NCI-H2227 treated with DMSO at 0.1 percent for 48 hours (cell line): Measurements from ENCODE around the gene ZNF513.
A peak's percentile ranks its signal among the peaks of the same experiment; 100 is the strongest.

Experiments
- DNase-seq: peaks from one replicate; lab custom pipeline; 2025; lab: John Stamatoyannopoulos, UW

The ZNF513 gene

GRCh38 chr2:27390822-27391679 lies 10.5 kb upstream of the ZNF513 start:
- DNase-seq = no peak

GRCh38 chr2:27381577-27382181 lies 1.1 kb upstream of the ZNF513 start:
- DNase-seq = no peak

- peak; percentile 34 for DNase-seq
Measured at GRCh38 chr2:27379836-27380625, 503 bp downstream of the ZNF513 start.

DNA sequence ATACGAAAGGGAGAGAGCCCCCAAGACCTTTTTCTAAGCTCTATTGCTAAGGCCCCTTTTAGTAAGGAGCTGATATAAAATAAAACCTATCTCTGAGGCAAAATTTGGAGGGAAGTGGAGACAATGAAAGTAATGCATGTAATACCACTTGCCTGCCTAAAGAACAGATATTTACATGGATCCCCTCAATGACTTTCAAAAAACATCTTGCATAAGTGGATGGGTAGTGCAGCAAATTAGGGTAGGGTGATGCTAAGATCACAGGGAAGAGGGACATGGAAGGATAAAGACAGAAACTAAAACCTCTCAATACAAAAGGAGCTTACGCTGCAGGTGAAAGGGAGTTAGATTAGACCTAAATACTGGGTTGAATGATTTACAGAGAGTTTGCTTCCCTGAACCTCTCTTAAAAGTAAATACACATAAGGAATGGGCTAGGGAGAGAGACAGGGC lies 1.1 kb downstream of the ZNF513 start:
- no peak for DNase-seq

DNA sequence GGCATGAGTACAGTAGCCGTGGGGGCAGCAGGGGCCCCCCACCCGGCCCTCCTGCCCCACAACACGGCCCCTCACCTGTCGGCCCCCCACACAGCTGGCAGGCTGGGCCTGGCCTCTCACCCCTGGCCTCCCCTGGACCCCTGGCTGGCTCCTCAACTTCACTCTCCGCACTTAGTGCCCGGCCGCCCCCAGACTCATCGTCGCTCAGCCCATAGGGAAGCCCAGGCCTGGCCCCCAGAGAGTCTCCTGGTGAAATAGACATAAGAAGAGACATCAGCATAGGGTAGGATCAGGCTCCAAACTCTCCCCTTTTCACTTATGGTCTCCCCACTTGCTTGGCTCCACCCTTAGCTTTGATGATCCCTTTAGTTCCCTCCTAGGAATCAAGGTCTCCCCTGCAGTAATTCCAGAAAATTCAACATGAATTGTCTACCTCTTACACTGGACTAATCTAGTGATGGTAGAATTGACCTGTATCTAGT lies 1.7 kb downstream of the ZNF513 start:
- DNase-seq = no peak

- no peak for DNase-seq
Measured at GRCh38 chr2:27378096-27378808, 2.3 kb downstream of the ZNF513 start.

DNA sequence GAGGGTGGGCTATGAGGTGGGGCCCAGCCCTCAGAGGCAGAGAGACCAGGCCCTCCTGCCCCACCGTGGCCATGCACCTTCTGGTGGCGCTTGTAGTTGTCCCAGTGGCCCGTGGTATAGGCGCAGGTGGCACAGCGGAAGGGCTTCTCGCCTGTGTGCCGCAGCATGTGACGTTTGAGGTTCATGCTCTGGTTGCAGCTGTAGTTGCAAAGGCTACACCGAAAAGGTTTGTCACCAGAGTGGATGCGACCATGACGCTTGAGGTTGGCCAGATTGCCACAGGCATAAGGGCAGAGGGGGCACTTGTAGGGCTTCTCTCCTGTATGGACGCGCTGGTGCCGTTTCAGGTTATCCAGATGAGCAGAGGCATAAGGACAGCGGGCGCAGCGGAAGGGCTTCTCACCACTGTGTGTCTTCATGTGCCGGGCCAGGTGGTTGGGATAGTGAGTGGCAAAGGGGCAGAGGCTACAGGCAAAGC lies 2.9 kb downstream of the ZNF513 start:
- no peak for DNase-seq

- no peak for DNase-seq
Measured at GRCh38 chr2:27376866-27377617, 3.5 kb downstream of the ZNF513 start.

DNA sequence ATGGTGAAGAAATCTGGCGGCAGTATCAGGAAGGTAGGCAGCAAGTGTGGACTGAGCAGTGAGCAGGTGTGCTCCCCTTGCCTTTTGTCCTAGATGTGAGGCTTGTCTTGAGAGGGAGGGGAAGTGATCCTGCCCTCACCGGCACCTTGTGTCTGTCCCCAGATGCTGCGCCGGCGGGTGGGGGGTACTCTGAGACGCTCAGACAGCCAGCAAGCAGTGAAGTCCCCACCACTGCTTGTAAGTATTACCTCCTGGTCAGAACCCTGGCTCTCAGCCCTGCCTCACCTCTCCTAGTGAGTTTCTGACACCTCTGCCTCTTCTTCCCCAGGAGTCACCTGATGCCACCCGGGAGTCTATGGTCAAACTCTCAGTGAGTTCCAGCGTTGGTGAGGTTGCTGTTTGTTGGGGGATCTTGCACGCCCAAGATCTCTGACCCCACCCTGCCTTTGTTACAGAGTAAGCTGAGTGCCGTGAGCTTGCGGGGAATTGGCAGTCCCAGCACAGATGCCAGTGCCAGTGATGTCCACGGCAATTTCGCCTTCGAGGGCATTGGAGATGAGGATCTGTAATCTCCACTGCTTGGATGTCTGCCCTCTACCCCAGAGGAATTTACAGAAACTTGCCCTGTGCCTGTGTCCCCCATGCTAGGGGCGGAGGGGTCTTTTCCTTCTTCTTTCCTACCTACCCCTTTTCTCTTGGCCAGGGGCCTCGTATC lies 4.2 kb downstream of the ZNF513 start:
- DNase-seq = no peak

- DNase-seq = no peak
Measured at GRCh38 chr2:27375513-27376099, 4.9 kb downstream of the ZNF513 start.

- DNase-seq = no peak
Measured at GRCh38 chr2:27373567-27373966, 7.0 kb downstream of the ZNF513 start.

DNA sequence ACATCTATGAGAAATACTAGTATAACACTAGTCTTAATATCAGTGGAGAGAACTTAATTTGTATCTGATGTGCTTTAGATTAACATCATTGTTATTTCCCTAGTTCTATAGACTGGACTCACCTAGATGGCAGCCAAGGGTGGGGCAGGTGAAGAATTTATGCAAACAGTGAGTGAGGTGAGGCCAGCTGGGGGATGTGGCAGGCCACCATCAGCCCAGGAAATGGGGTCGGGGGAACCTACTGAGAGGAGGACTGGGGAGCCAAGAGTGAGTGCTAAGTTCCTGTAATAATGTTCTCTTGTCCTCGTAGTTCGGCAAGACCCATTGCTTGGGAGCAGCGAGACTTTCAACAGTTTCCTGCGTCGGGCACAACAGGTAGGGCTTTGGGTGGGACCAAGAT lies 7.6 kb downstream of the ZNF513 start:
- DNase-seq = no peak

GRCh38 chr2:27370816-27371620 lies 9.5 kb downstream of the ZNF513 start:
- peak; percentile 25 for DNase-seq

- DNase-seq = peak; percentile 98
Measured at GRCh38 chr2:27370026-27370815, 10.3 kb downstream of the ZNF513 start, which contains the start of the genes EIF2B4 and SNX17. Gene EIF2B4 (minus strand): TSS chr2:27370338. CDS start chr2:27370314, 24 bp downstream. Gene SNX17 (plus strand): TSS chr2:27370616. CDS start chr2:27370744, 128 bp downstream.

DNA sequence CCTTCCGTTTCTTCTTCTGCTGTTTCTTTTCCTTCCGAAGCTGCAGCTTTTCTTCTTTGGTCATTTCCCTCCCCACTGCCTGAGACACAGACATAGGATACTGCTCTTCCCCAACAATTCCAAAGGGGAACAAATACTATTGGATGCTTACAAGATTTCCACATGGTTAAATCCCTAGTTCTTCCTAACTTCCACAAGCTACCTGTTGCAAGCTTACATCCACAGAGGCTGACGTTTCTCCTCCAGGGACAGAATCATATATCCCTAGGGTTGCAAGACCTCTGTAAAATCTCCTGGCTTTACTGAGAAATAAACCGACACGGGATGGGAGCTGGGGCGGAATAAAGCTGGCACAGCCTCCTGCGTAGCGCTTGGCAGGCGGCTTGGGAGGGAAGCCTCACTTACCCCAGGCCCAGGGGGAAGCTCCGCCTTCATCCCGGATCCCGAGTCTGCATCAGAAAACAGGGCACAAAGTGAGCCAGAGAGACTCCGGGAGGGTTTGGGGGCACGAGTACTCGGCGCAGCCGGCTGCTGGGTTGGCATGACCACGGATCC lies 11.0 kb downstream of the ZNF513 start:
- peak; percentile 54 for DNase-seq

DNA sequence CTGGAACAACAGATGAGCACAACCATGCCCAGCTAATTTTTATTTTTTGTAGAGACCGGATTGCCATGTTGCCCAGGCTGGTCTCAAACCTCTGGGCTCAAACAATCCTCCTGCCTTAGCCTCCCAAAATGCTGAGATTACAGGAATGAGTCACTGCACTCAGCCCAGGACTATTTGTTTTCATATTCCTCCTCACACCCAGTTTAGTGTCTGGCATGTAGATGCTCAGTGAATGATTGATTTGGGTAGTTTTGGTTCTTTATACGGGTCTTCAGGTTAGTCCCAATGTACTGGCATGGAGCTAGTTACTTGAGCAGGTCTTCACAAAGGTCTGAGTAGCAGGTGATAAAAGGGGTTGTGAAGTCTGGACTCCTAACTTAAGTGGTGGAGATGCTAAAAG lies 16.6 kb downstream of the ZNF513 start:
- no peak for DNase-seq

- DNase-seq = no peak
Measured at GRCh38 chr2:27362678-27363420, 17.7 kb downstream of the ZNF513 start.
